Effector memory CD8-positive, alpha-beta T cell (primary cell): ENCODE results near the gene ZNF724.
"Not testable (repeated sequence)": the region's sequence is repeated elsewhere in the genome, so short reads cannot be mapped to it uniquely, and the experiment has no call there.

Source experiments
- ATAC-seq: fragments of 150-1000 bp; cut with Tn5 transposase; replicated peaks from 2 replicates; pipeline ENCODE4 v1.10.0; 2021; ENCODE audit warnings: mild to moderate bottlenecking, moderate library complexity
- DNase-seq, 3 experiments: peaks; one replicate each; pipeline ENCODE4 v3.0.0; 2021
- H3K27ac Mint-ChIP-seq, 2 donors: one replicate each; pipeline ENCODE4 v1.8.0; 2022; ENCODE audit warnings: mild to moderate bottlenecking in 2 of 2, mixed read lengths in 2 of 2, moderate library complexity in 2 of 2
- H3K27me3 Mint-ChIP-seq, 2 donors: one replicate each; pipeline ENCODE4 v1.8.0; 2022; ENCODE audit warnings: mixed read lengths in 2 of 2
- H3K36me3 Mint-ChIP-seq: one replicate; pipeline ENCODE4 v1.8.0; 2022; ENCODE audit warnings: mild to moderate bottlenecking, moderate library complexity, mixed read lengths; ENCODE audit not compliant: insufficient read depth
- H3K4me1 Mint-ChIP-seq, 2 donors: one replicate each; pipeline ENCODE4 v1.8.0; 2022; ENCODE audit warnings: low read depth in 2 of 2, mixed read lengths in 2 of 2
- H3K4me3 Mint-ChIP-seq, 2 donors: one replicate each; pipeline ENCODE4 v1.8.0; 2022; ENCODE audit warnings: mild to moderate bottlenecking in 2 of 2, mixed read lengths in 2 of 2, moderate library complexity in 2 of 2
- H3K9me3 Mint-ChIP-seq, 2 donors: one replicate each; pipeline ENCODE4 v1.8.0; 2022; ENCODE audit warnings: mixed read lengths in 2 of 2
- total RNA-seq, 9 experiments: gene quantifications; one replicate each; lab custom pipeline; 2026; lab: John Stamatoyannopoulos, UW

Gene ZNF724
- total RNA-seq = 1.3 to 5.5 (median 2.5) reads per million in 9 experiments

DNA sequence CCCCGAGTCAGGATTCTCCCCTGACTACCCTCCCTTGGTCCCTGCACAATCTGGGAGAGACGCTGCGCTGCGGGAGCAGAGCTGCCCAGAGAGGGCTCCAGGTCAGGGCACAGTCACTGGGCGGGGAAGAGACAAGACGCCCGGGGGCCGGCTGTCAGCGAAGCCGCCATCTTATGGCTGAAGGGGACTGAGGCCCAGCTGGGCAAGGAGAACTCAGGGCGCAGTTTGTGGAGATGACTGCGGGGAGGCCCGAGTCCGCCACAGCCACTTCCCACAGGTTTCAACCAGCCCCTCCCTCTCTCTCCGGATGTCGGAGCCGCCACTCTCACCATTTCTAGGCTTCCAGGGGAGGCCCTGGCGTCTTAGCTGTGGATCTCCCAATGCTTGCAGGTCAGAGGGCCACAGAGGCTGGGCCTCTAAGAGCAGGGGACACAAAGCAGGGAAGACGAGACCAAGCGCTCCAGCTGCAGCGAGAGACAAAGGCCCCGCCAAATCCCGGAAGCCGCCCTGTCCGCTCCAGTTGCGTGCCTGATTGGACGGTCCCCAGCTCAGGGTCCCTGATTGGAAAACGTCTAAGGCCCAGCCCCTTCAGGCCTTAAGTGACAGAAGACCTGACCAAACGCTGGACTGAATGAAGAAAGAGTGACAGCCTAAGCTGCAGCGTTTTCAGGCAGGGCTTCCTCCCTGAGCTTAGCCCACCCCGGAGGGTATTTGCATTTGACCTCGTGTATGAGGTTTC lies at the start of gene ZNF724:
Gene ZNF724 (minus strand): TSS at position 484 of the 739 bp plus-strand sequence. CDS start 152 bp downstream, at position 332.
- DNase-seq = peak; percentile 82 to 85 (median 84)
- Mint-ChIP-seq H3K4me1 (peaks cover 4 to 8% of the 10 kb centered on the region in 2 donors), H3K27me3 (no peaks in the 10 kb centered on the region), H3K9me3 (no peaks in the 10 kb centered on the region), H3K4me3 (peak within 1 kb of the TSS; percentile 96 to 99), H3K36me3 (peaks cover 15% of the 10 kb centered on the region), H3K27ac (peak within 1 kb of the TSS; percentile 92 to 94)
- peak; percentile 99 for ATAC-seq

DNA sequence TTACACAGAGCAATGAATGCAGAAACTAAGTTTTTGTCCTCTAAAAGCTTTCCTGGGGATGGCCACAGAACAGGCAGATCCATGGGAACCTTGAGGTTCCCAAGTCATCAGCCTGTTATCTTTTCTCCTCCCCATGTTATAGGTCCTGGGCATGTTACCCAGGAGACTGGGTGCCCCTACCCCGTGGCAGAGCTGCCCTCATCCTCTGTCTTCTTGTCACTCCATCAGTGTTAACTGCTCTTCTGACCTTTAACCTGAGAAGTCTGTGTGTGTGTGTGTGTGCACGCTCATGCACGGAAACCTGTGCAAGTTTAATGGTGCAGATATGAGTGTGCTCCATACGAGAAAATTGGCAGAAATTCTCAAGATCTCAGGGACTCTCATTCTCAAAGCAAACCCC lies 43.9 kb upstream of the ZNF724 start:
- Mint-ChIP-seq H3K36me3 (no peaks in the 10 kb centered on the region), H3K4me1 (no peaks in the 10 kb centered on the region), H3K27ac (no peak overlapping the region), H3K9me3 (no peaks in the 10 kb centered on the region), H3K4me3 (no peak overlapping the region), H3K27me3 (no peaks in the 10 kb centered on the region)
- no peak for DNase-seq
- no peak for ATAC-seq

DNA sequence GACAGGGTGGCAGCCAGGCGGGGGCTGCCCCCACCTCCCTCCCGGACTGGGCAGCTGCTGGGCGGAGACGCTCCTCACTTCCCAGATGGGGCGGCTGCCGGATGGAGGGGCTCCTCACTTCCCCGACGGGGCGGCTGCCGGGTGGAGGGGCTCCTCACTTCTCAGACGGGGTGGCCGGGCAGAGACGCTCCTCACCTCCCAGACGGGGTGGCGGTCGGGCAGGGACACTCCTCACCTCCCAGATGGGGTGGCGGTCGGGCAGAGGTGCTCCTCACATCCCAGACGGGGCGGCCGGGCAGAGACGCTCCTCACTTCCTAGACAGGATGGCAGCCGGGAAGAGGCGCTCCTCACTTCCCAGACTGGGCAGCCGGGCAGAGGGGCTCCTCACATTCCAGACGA lies 39.8 kb upstream of the ZNF724 start:
- not testable (repeated sequence) for DNase-seq, H3K4me3 Mint-ChIP-seq, ATAC-seq, H3K27ac Mint-ChIP-seq, H3K4me1 Mint-ChIP-seq, H3K9me3 Mint-ChIP-seq, H3K27me3 Mint-ChIP-seq, H3K36me3 Mint-ChIP-seq

DNA sequence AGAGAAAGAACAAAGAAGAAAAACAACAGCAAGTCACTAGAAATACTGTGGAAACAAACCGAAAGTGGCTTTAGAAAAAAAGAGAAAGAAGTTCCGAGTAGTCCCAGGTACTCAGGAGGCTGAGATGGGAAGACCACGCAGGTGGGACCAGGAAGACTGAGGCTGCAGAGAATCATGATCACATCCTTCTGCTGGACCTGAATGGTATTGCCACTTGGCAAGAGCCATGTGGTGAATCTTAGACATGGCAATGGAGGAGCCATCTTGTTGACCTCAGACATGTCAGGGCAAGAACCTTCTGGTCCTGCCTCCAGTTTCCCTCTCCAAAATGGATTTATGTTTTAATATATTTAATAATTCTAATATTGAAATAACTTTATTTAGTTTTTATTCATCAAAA lies 37.4 kb upstream of the ZNF724 start:
- Mint-ChIP-seq H3K27me3 (no peaks in the 10 kb centered on the region), H3K9me3 (peaks cover 3 to 7% of the 10 kb centered on the region in 2 donors), H3K36me3 (no peaks in the 10 kb centered on the region), H3K4me3 (no peak overlapping the region), H3K27ac (no peak overlapping the region), H3K4me1 (peaks cover 3 to 8% of the 10 kb centered on the region in 2 donors)
- ATAC-seq = no peak
- no peak for DNase-seq

DNA sequence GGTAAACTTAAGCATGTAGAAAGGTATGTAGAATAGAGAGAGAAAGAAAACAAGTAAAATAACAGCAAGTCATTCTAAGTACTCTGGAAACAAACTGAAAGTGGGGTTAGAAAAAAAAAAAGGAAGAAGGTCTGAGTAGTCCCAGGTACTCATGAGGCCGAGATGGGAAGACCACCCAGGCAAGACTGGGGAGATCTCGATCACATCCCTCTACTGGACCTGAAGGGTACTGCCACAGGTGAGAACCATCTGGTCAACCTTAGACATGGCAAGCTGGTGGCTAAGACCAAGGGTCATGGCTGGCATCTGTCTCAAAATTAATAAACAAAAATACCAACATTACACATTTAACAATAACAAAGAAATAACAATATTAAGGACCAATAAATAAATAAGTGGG lies 36.3 kb upstream of the ZNF724 start:
- Mint-ChIP-seq H3K4me1 (peaks cover 5 to 14% of the 10 kb centered on the region in 2 donors), H3K9me3 (peaks cover 3 to 7% of the 10 kb centered on the region in 2 donors), H3K27ac (no peak overlapping the region), H3K36me3 (no peaks in the 10 kb centered on the region), H3K27me3 (no peaks in the 10 kb centered on the region), H3K4me3 (no peak overlapping the region)
- DNase-seq (peak in 1 of 3 experiments; percentile 9), ATAC-seq (no peak)

GRCh38 chr19:23285948-23286347 lies 35.8 kb upstream of the ZNF724 start:
- Mint-ChIP-seq H3K27ac (no peak overlapping the region), H3K36me3 (no peaks in the 10 kb centered on the region), H3K4me3 (no peak overlapping the region), H3K4me1 (peaks cover 7 to 17% of the 10 kb centered on the region in 2 donors), H3K9me3 (peaks cover 3 to 7% of the 10 kb centered on the region in 2 donors), H3K27me3 (no peaks in the 10 kb centered on the region)
- ATAC-seq (no peak), DNase-seq (no peak)

- not testable (repeated sequence) for H3K4me3 Mint-ChIP-seq, H3K36me3 Mint-ChIP-seq, H3K27ac Mint-ChIP-seq, H3K27me3 Mint-ChIP-seq, DNase-seq, H3K9me3 Mint-ChIP-seq, ATAC-seq
- peaks cover 7 to 17% of the 10 kb centered on the region in 2 donors for H3K4me1 Mint-ChIP-seq
These were observed 35.1 kb upstream of the ZNF724 start for GRCh38 chr19:23285326-23285725.

DNA sequence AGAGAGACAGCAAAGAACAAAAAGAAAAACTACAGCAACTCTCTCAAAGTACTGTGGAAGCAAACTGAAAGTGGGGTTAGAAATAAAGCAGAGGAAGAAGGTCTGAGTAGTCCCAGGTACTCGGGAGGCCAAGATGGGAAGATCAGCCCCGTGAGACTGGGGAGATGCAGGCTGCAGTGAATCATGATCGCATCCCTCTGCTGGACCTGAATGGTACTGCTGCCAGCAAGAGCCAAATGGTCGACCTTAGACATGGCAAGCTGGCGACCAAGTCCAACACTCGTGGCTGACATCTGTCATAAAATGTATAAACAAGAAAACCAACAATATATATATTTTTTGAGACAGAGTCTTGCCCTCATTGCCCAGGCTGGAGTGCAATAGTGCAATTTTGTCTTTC lies 33.7 kb upstream of the ZNF724 start:
- H3K9me3 Mint-ChIP-seq = peaks cover 3 to 7% of the 10 kb centered on the region in 2 donors
- H3K27me3 Mint-ChIP-seq = no peaks in the 10 kb centered on the region
- ATAC-seq (peak; percentile 98), DNase-seq (peak; percentile 56 to 65 (median 63))
- H3K4me3 Mint-ChIP-seq = peak overlapping the region in 1 of 2 donors; percentile 30
- no peaks in the 10 kb centered on the region for H3K36me3 Mint-ChIP-seq
- H3K27ac Mint-ChIP-seq = no peak overlapping the region
- H3K4me1 Mint-ChIP-seq = peaks cover 7 to 17% of the 10 kb centered on the region in 2 donors

DNA sequence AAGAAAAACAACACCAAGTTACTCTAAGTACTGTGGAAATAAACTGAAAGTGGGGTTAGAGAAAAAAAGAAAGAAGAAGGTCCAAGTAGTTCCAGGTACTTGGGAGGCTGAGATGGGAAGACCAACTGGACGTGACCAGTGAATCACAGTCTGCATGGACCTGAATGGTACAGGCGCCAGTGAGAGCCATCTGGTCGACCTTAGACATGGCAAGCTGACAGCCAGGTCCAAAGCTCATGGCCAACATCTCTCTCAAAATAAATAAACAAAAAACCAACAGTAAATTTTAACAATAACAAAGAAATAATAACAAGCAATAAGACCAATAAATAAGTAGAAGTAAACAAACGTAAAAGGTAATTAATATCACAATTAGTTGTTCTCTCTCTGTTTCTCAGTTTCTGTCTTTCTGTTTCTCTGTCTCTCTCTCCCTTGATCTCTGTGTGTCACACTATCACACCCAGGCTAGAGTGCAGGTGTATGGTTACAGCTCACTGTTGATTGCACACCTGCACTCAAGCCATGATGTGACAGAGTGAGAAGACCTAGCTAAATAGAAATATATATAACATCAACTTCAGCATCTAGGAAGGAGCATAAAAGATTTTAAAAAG lies 31.6 kb upstream of the ZNF724 start:
- Mint-ChIP-seq H3K4me3 (no peak overlapping the region), H3K27ac (peak overlapping the region in 1 of 2 donors; percentile 47), H3K36me3 (no peaks in the 10 kb centered on the region), H3K4me1 (peaks cover 7 to 17% of the 10 kb centered on the region in 2 donors), H3K9me3 (peaks cover under 1 to 5% of the 10 kb centered on the region in 2 donors), H3K27me3 (no peaks in the 10 kb centered on the region)
- DNase-seq (no peak), ATAC-seq (no peak)

DNA sequence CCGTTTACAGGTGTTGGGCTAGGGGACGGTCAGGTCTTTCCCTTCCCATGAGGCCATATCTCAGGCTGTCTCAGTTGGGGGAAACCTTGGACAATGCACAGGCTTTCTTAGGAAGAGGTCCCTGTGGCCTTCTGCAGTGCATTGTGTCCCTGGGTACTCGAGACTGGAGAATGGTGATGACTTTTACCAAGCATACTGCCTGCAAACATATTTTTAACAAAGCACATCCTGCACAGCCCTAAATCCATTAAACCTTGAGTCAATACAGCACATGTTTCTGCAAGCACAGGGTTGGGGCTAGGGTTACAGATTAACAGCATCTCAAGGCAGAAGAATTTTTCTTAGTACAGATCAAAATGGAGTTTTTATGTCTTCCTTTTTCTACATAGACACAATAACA lies 27.9 kb upstream of the ZNF724 start:
- not testable (repeated sequence) for H3K36me3 Mint-ChIP-seq, DNase-seq, H3K9me3 Mint-ChIP-seq, ATAC-seq, H3K4me3 Mint-ChIP-seq, H3K27me3 Mint-ChIP-seq, H3K27ac Mint-ChIP-seq
- peaks cover 12 to 14% of the 10 kb centered on the region in 2 donors for H3K4me1 Mint-ChIP-seq

DNA sequence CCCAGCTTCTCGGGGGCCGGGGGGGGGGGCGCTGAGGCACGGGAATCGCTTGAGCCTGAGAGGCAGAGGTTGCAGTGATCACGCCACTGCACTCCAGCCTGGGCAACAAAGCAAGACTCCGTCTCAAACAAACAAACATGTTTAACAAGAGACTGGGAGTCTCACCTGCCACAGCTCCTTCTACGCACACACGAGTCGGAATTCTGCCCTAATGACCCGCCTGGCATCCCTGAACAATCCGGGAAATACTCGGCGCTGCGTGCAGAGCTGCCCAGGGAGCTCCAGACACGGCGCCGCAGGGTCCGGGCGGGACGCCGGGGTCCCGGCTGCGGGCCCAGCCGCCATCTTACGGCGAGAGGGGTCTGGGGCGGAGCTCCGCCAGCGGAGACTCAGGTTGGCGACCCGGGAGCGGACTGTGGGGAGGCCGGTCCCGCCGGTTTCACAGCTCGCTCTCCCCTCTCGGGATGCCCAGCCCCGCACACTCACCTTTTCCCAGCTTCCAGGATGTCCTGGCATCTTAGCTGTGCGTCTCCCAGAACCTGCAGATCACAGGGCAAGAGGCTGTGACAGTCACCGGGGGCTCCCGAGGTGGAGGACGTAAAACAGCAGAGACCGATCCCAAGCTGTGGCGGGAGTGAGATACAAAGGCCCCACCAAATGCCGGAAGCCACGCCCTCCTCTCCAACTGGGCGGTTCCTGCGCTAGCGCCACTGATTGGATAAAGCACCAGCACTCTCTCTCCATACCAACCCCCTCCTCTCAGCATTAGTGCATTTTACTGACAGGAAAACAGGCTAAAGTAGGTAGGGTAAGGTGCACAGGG lies 23.6 kb upstream of the ZNF724 start:
- H3K27ac Mint-ChIP-seq = peak overlapping the region; percentile 93 to 97
- H3K4me3 Mint-ChIP-seq = peak overlapping the region; percentile 96 to 97
- no peaks in the 10 kb centered on the region for H3K9me3 Mint-ChIP-seq
- ATAC-seq = peak; percentile 97
- H3K27me3 Mint-ChIP-seq = no peaks in the 10 kb centered on the region
- peak; percentile 87 to 89 (median 88) for DNase-seq
- peaks cover 33% of the 10 kb centered on the region for H3K36me3 Mint-ChIP-seq
- peaks cover 20 to 22% of the 10 kb centered on the region in 2 donors for H3K4me1 Mint-ChIP-seq

- Mint-ChIP-seq H3K4me1 (peaks cover 20 to 22% of the 10 kb centered on the region in 2 donors), H3K36me3 (peaks cover 40% of the 10 kb centered on the region), H3K4me3 (peak overlapping the region; percentile 96 to 97), H3K27me3 (no peaks in the 10 kb centered on the region), H3K9me3 (no peaks in the 10 kb centered on the region), H3K27ac (peak overlapping the region; percentile 93 to 97)
- no peak for ATAC-seq
- DNase-seq = no peak
These were observed 22.9 kb upstream of the ZNF724 start for GRCh38 chr19:23273022-23273589.
